Natural killer cell (primary cell): ENCODE measurements around the gene KRT26. TPM values are rescaled to one million over a fixed set of nuclear protein-coding genes. Genes with fewer than 3 reads are reported as not detected.

Experiments used
- ATAC-seq, 3 donors: fragments of 150-1000 bp in 2 of 3; fragments of 200-7000 bp in 1 of 3; cut with Tn5 transposase; 1 replicate in 1 of 3; 2 replicates in 2 of 3; pipeline ENCODE4 v1.10.0; 2021; ENCODE audit warnings: mild to moderate bottlenecking in 2 of 3, moderate library complexity in 2 of 3
- DNase-seq, 2 donors: peaks; one replicate each; pipeline versions ENCODE4 v3.0.0 to v3.0.0-alpha.2; 2013 to 2021; ENCODE audit warnings: mixed read lengths in 1 of 2
- H3K27ac ChIP-seq: one replicate; pipeline ENCODE4 v1.5.1; 2013; ENCODE audit warnings: mild to moderate bottlenecking, low read length
- H3K27me3 ChIP-seq: one replicate; pipeline ENCODE4 v1.6.1; 2013; ENCODE audit warnings: low read length; ENCODE audit not compliant: control insufficient read depth, insufficient read depth
- H3K36me3 ChIP-seq: one replicate; pipeline ENCODE4 v1.6.1; 2013; ENCODE audit warnings: low read length; ENCODE audit not compliant: control insufficient read depth, insufficient read depth
- H3K4me1 ChIP-seq: one replicate; pipeline ENCODE4 v1.6.1; 2013; ENCODE audit warnings: low read length; ENCODE audit not compliant: control insufficient read depth, insufficient read depth
- H3K4me3 ChIP-seq: one replicate; pipeline ENCODE4 v1.5.1; 2013; ENCODE audit warnings: low read length
- H3K9me3 ChIP-seq: one replicate; pipeline ENCODE4 v1.6.1; 2013; ENCODE audit warnings: low read length; ENCODE audit not compliant: control insufficient read depth, insufficient read depth
- H3K27ac Mint-ChIP-seq, 2 donors: one replicate each; pipeline ENCODE4 v1.8.0; 2022; ENCODE audit warnings: mild to moderate bottlenecking in 2 of 2, mixed read lengths in 2 of 2, moderate library complexity in 1 of 2
- H3K27me3 Mint-ChIP-seq, 2 donors: one replicate each; pipeline ENCODE4 v1.8.0; 2022; ENCODE audit warnings: low read depth in 2 of 2, mixed read lengths in 2 of 2
- H3K36me3 Mint-ChIP-seq: one replicate; pipeline ENCODE4 v1.8.0; 2022; ENCODE audit warnings: mixed read lengths
- H3K4me1 Mint-ChIP-seq, 2 donors: one replicate each; pipeline ENCODE4 v1.8.0; 2022; ENCODE audit warnings: mixed read lengths in 2 of 2
- H3K4me3 Mint-ChIP-seq: one replicate; pipeline ENCODE4 v1.8.0; 2022; ENCODE audit warnings: mild to moderate bottlenecking, moderate library complexity, mixed read lengths
- H3K9me3 Mint-ChIP-seq, 2 donors: one replicate each; pipeline ENCODE4 v1.8.0; 2022; ENCODE audit warnings: mixed read lengths in 2 of 2
- CTCF ChIP-seq: fragments of 200-600 bp; IDR thresholded peaks from one replicate; pipeline ENCODE4 v1.8.0; 2022; ENCODE audit warnings: antibody characterized with exemption
- WGBS: methylation state at CpG from one replicate; pipeline ENCODE4 v1.1.7; 2013; ENCODE audit warnings: missing lambda C conversion rate; ENCODE audit not compliant: insufficient coverage; 5-methylcytosine and 5-hydroxymethylcytosine counted together
- intact Hi-C: fragments of 100-400 bp; cut with micrococcal nuclease; formaldehyde crosslinking; loops from one replicate; pipeline ENCODE4 v1.14.2; 2022
- total RNA-seq, 4 donors: library from RNA; stranded (reverse); fragments of 120-200 nt in 1 of 4; gene quantifications; one replicate each; pipeline versions ENCODE4 v1.2.3 to v1.2.4, GENCODE V29; 2013 to 2022

KRT26 gene
- total RNA-seq, 3 donors from 2014 or later (not counting 1 experiment from before 2014, with no cell fraction given): not detected

DNA sequence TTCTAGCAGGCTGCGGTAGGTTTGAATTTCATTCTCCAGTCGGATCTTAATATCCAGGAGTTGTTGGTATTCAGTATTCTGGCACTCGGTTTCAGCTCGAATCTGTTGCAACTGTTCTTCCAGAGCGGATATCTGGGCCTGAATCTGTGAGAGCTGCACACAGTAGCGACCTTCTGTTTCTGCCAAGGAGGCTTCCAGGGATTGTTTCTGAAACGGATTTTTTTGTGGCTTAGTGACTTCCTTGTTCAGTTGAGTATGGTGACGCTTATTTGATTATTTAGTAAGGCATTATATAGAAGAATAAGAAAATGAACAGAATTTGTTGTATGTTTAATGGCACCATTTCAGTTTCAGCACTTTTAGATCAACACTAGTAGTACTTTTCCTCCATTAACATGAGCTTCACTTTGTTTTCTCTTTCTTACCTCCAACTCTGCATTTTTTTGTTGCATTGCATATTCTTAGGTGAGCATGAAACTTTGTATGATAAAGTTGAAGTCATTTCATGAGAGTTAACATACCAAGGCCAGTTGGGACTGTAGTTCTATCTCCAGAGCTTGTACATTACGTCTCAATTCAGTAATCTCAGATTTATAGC lies 47.6 kb upstream of the KRT26 start:
- Histone ChIP-seq H3K27ac (peak overlapping the region; percentile 64), H3K4me1 (peaks cover 3% of the 10 kb centered on the region), H3K27me3 (peaks cover 3% of the 10 kb centered on the region), H3K4me3 (peak overlapping the region; percentile 53), H3K9me3 (no peaks in the 10 kb centered on the region), H3K36me3 (peaks cover 4% of the 10 kb centered on the region)
- H3K36me3 Mint-ChIP-seq: peaks cover 11% of the 10 kb centered on the region
- H3K4me3 Mint-ChIP-seq: peak overlapping the region; percentile 80
- peak overlapping the region; percentile 88 to 94 for H3K27ac Mint-ChIP-seq
- DNase-seq (peak in 1 of 2 donors; percentile 20), ATAC-seq (no peak)
- intact Hi-C loops: no loop called here
- peaks cover 11 to 24% of the 10 kb centered on the region in 2 donors for H3K27me3 Mint-ChIP-seq
- 78% methylated on average over 8 of the region's 9 CpGs for WGBS
- H3K9me3 Mint-ChIP-seq: peaks cover 3 to 4% of the 10 kb centered on the region in 2 donors
- TF ChIP-seq CTCF: no peak
- H3K4me1 Mint-ChIP-seq: peaks cover 15 to 19% of the 10 kb centered on the region in 2 donors

- H3K36me3 Mint-ChIP-seq: peaks cover 11% of the 10 kb centered on the region
- Histone ChIP-seq H3K9me3 (no peaks in the 10 kb centered on the region), H3K4me1 (peaks cover 3% of the 10 kb centered on the region), H3K36me3 (peaks cover 4% of the 10 kb centered on the region), H3K4me3 (peak overlapping the region; percentile 85), H3K27me3 (peaks cover 3% of the 10 kb centered on the region), H3K27ac (peak overlapping the region; percentile 83)
- H3K4me1 Mint-ChIP-seq: peaks cover 11 to 19% of the 10 kb centered on the region in 2 donors
- intact Hi-C loops: no loop called here
- 2% methylated on average over 73 of the region's 73 CpGs for WGBS
- peaks cover 4 to 5% of the 10 kb centered on the region in 2 donors for H3K9me3 Mint-ChIP-seq
- ATAC-seq: peak; percentile 87 to 90 (median 88)
- peak; percentile 81 to 91 for DNase-seq
- H3K27me3 Mint-ChIP-seq: peaks cover 14 to 24% of the 10 kb centered on the region in 2 donors
- H3K4me3 Mint-ChIP-seq: peak overlapping the region; percentile 98
- H3K27ac Mint-ChIP-seq: peak overlapping the region; percentile 88 to 94
- no peak for TF ChIP-seq CTCF
Measured at GRCh38 chr17:40818733-40819527, 46.9 kb upstream of the KRT26 start.

DNA sequence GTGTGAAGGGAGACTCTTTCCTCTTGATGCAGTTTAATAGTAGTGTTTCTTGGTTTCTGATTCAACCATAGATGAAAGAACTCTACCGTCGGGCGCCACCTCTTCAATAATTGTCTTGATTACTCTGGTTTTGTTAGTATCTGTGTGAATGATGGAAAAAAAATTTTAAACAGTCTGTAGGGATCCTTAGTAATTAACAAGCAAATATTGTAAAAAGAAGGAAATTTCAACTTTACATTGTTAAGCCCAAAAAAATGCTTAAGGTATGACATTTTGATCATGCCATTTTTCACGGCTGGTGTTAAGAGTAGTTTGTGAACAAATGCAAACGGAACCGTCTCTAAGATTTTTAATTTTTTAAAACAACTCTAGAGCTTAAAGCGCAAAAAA lies 46.3 kb upstream of the KRT26 start:
- no peak for TF ChIP-seq CTCF
- Histone ChIP-seq H3K36me3 (peaks cover 4% of the 10 kb centered on the region), H3K27ac (peak overlapping the region; percentile 83), H3K9me3 (no peaks in the 10 kb centered on the region), H3K27me3 (peaks cover 7% of the 10 kb centered on the region), H3K4me1 (peaks cover 3% of the 10 kb centered on the region), H3K4me3 (peak overlapping the region; percentile 85)
- intact Hi-C loops: no loop called here
- peaks cover 4 to 5% of the 10 kb centered on the region in 2 donors for H3K9me3 Mint-ChIP-seq
- peaks cover 17 to 27% of the 10 kb centered on the region in 2 donors for H3K27me3 Mint-ChIP-seq
- DNase-seq (no peak), ATAC-seq (no peak)
- 17% methylated on average over 6 of the region's 7 CpGs for WGBS
- H3K27ac Mint-ChIP-seq: peak overlapping the region; percentile 88 to 94
- peak overlapping the region; percentile 98 for H3K4me3 Mint-ChIP-seq
- H3K4me1 Mint-ChIP-seq: peaks cover 11 to 19% of the 10 kb centered on the region in 2 donors
- H3K36me3 Mint-ChIP-seq: peaks cover 11% of the 10 kb centered on the region
